Measurements from ENCODE around the gene SLC6A13.
"Not testable (repeated sequence)": the region's sequence is repeated elsewhere in the genome, so short reads cannot be mapped to it uniquely, and the experiment has no call there.

The SLC6A13 gene

GRCh38 chr12:195156-195555 lies 67.5 kb downstream of the SLC6A13 start:
- no peak for DNase-seq

- DNase-seq = no peak
These were observed 68.4 kb downstream of the SLC6A13 start for GRCh38 chr12:194276-194675.

- DNase-seq = no peak
These were observed 69.4 kb downstream of the SLC6A13 start for GRCh38 chr12:193261-193660.

- DNase-seq = no peak
These were observed 71.1 kb downstream of the SLC6A13 start for GRCh38 chr12:191541-191940.

GRCh38 chr12:190881-191280 lies 71.8 kb downstream of the SLC6A13 start:
- DNase-seq = no peak

GRCh38 chr12:189622-189962 lies 73.0 kb downstream of the SLC6A13 start:
- no peak for DNase-seq

GRCh38 chr12:188910-189621 lies 73.6 kb downstream of the SLC6A13 start:
- DNase-seq = peak; percentile 25

- DNase-seq = not testable (repeated sequence)
These were observed 74.4 kb downstream of the SLC6A13 start for GRCh38 chr12:187986-188909.

- DNase-seq = no peak
These were observed 76.5 kb downstream of the SLC6A13 start for GRCh38 chr12:186006-186625.

- DNase-seq = no peak
These were observed 77.1 kb downstream of the SLC6A13 start for GRCh38 chr12:185576-185955.

GRCh38 chr12:184811-185575 lies 77.6 kb downstream of the SLC6A13 start:
- no peak for DNase-seq

- peak; percentile 17 for DNase-seq
These were observed 80.2 kb downstream of the SLC6A13 start for GRCh38 chr12:182381-182892.

GRCh38 chr12:181921-182320 lies 80.7 kb downstream of the SLC6A13 start:
- DNase-seq = no peak

- no peak for DNase-seq
These were observed 82.2 kb downstream of the SLC6A13 start for GRCh38 chr12:180445-180844.

GRCh38 chr12:179885-180284 lies 82.8 kb downstream of the SLC6A13 start:
- DNase-seq = no peak

GRCh38 chr12:179131-179884 lies 83.3 kb downstream of the SLC6A13 start:
- DNase-seq = no peak

GRCh38 chr12:178829-179109 lies 83.9 kb downstream of the SLC6A13 start:
- DNase-seq = no peak

GRCh38 chr12:177980-178828 lies 84.4 kb downstream of the SLC6A13 start:
- DNase-seq = no peak

GRCh38 chr12:177336-177979 lies 85.2 kb downstream of the SLC6A13 start:
- DNase-seq = no peak

- no peak for DNase-seq
These were observed 86.1 kb downstream of the SLC6A13 start for GRCh38 chr12:176321-177181.
